ENCODE measurements around the gene PPP1CC. TPM values are rescaled to one million over a fixed set of nuclear protein-coding genes. Genes with fewer than 3 reads are reported as not detected.
"Not testable (repeated sequence)": the region's sequence is repeated elsewhere in the genome, so short reads cannot be mapped to it uniquely, and the experiment has no call there.

The PPP1CC gene
- total RNA-seq, 1 experiment from 2014 or later, result 143 TPM

GRCh38 chr12:110725267-110725666 lies 17.4 kb downstream of the PPP1CC start:
- no peak for DNase-seq (ENCODE audit: low read depth)

GRCh38 chr12:110722892-110723291 lies 19.8 kb downstream of the PPP1CC start:
- DNase-seq (ENCODE audit: low read depth), result not testable (repeated sequence)

- no peak for DNase-seq (ENCODE audit: low read depth)
These were observed 21.1 kb downstream of the PPP1CC start for GRCh38 chr12:110721570-110721969.

- DNase-seq (ENCODE audit: low read depth), result no peak
These were observed 22.2 kb downstream of the PPP1CC start for GRCh38 chr12:110720516-110720915.

GRCh38 chr12:110718222-110718908 lies 24.3 kb downstream of the PPP1CC start:
- no peak for DNase-seq (ENCODE audit: low read depth)

- no peak for DNase-seq (ENCODE audit: low read depth)
These were observed 25.7 kb downstream of the PPP1CC start for GRCh38 chr12:110717037-110717436.

- DNase-seq (ENCODE audit: low read depth), result no peak
These were observed 33.8 kb downstream of the PPP1CC start for GRCh38 chr12:110708917-110709316.

- no peak for DNase-seq (ENCODE audit: low read depth)
These were observed 37.4 kb downstream of the PPP1CC start for GRCh38 chr12:110705309-110705708.

- DNase-seq (ENCODE audit: low read depth), result no peak
These were observed 37.9 kb downstream of the PPP1CC start for GRCh38 chr12:110704750-110705149.

GRCh38 chr12:110704231-110704630 lies 38.5 kb downstream of the PPP1CC start:
- no peak for DNase-seq (ENCODE audit: low read depth)

- DNase-seq (ENCODE audit: low read depth), result no peak
These were observed 40.6 kb downstream of the PPP1CC start for GRCh38 chr12:110702081-110702480.

GRCh38 chr12:110699591-110700445 lies 42.9 kb downstream of the PPP1CC start:
- no peak for DNase-seq (ENCODE audit: low read depth)

GRCh38 chr12:110698171-110698902 lies 44.4 kb downstream of the PPP1CC start:
- peak; percentile 80 for DNase-seq (ENCODE audit: low read depth)

- DNase-seq (ENCODE audit: low read depth), result no peak
These were observed 45.5 kb downstream of the PPP1CC start for GRCh38 chr12:110697236-110697635.

- no peak for DNase-seq (ENCODE audit: low read depth)
These were observed 46.4 kb downstream of the PPP1CC start for GRCh38 chr12:110696283-110696682.

- no peak for DNase-seq (ENCODE audit: low read depth)
These were observed 48.3 kb downstream of the PPP1CC start for GRCh38 chr12:110694330-110694901.

- DNase-seq (ENCODE audit: low read depth), result no peak
These were observed 49.0 kb downstream of the PPP1CC start for GRCh38 chr12:110693731-110694130.

- no peak for DNase-seq (ENCODE audit: low read depth)
These were observed 52.6 kb downstream of the PPP1CC start for GRCh38 chr12:110690127-110690430.

- DNase-seq (ENCODE audit: low read depth), result peak; percentile 23
These were observed 53.2 kb downstream of the PPP1CC start for GRCh38 chr12:110689281-110690126.

- peak; percentile 26 for DNase-seq (ENCODE audit: low read depth)
These were observed 54.0 kb downstream of the PPP1CC start, which contains the start of gene HVCN1 for GRCh38 chr12:110688446-110689280. TSS of gene HVCN1 (minus strand) at chr12:110689115. CDS start at chr12:110683245, 5,870 bp downstream.
